WTC11 (cell line): ENCODE measurements around the gene HOXC11.

Experiments
- CBFB ChIP-seq: sonication (generic); formaldehyde crosslinking; IDR thresholded peaks from 2 replicates; pipeline ENCODE4 v1.8.1; 2022; ENCODE audit warnings: mild to moderate bottlenecking, low read depth, missing genetic modification reagents
- ESRRA ChIP-seq: sonication (generic); formaldehyde crosslinking; IDR thresholded peaks from 2 replicates; pipeline ENCODE4 v1.8.1; 2022; ENCODE audit warnings: mild to moderate bottlenecking, missing genetic modification reagents, borderline replicate concordance
- FOXK1 ChIP-seq: sonication (generic); formaldehyde crosslinking; IDR thresholded peaks from 2 replicates; pipeline ENCODE4 v1.8.0; 2022; ENCODE audit warnings: mild to moderate bottlenecking, moderate library complexity, missing genetic modification reagents
- MXD4 ChIP-seq: fragments of 250-450 bp; sonication (Bioruptor Pico); IDR thresholded peaks from 2 replicates; pipeline ENCODE4 v1.8.0; 2021; ENCODE audit warnings: mild to moderate bottlenecking, moderate library complexity, borderline replicate concordance
- RORB ChIP-seq: fragments of 250-450 bp; sonication (Bioruptor Pico); IDR thresholded peaks from 2 replicates; pipeline ENCODE4 v1.9.0; 2021; ENCODE audit warnings: mild to moderate bottlenecking
- ZNF121 ChIP-seq: sonication (generic); formaldehyde crosslinking; IDR thresholded peaks from 2 replicates; pipeline ENCODE4 v1.8.0; 2023; ENCODE audit warnings: missing genetic modification reagents
- TF ChIP-seq, protein P1 (sequence below): sonication (generic); formaldehyde crosslinking; IDR thresholded peaks from 2 replicates; pipeline ENCODE4 v1.8.1; 2023; ENCODE audit warnings: mild to moderate bottlenecking, missing genetic modification reagents, moderate library complexity
- TF ChIP-seq, protein P2 (sequence below): fragments of 200-600 bp; IDR thresholded peaks from 2 replicates; pipeline ENCODE4 v1.8.0; 2022; ENCODE audit warnings: antibody characterized with exemption
- TF ChIP-seq, protein P3 (sequence below): sonication (generic); formaldehyde crosslinking; IDR thresholded peaks from 2 replicates; pipeline ENCODE4 v1.8.0; 2023; ENCODE audit warnings: missing genetic modification reagents
- TF ChIP-seq, protein P4 (sequence below): sonication (generic); formaldehyde crosslinking; IDR thresholded peaks from 2 replicates; pipeline ENCODE4 v1.8.0; 2022; ENCODE audit warnings: mild to moderate bottlenecking, missing genetic modification reagents
- TF ChIP-seq, protein P5 (sequence below): sonication (generic); formaldehyde crosslinking; IDR thresholded peaks from 2 replicates; pipeline ENCODE4 v1.8.1; 2022; ENCODE audit warnings: low read depth, missing genetic modification reagents, borderline replicate concordance
- TF ChIP-seq, protein P6 (sequence below): sonication (generic); formaldehyde crosslinking; IDR thresholded peaks from 2 replicates; pipeline ENCODE4 v1.8.1; 2022; ENCODE audit warnings: mild to moderate bottlenecking, missing genetic modification reagents, moderate library complexity, borderline replicate concordance

DNA sequence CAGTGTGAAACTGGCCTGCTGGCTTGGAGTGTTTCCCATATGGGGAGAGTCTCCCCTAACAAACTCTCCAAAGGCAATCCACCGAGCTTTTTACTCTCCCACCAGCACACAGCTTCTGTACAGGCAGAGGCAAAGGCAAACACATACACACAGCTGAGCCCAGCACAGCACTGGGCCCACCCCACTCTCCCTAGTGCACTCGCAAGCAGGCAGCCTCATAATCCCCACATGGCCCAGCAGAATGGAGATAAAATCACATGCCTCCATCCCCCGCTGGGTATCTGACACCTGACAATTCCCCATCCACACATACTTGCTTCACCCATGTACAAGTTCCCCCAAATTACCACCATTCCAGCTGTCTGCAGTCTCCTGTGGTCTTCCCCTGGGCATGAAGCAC lies 14.8 kb upstream of the HOXC11 start:
- TF ChIP-seq RORB = no peak
- TF ChIP-seq, protein P1, sequence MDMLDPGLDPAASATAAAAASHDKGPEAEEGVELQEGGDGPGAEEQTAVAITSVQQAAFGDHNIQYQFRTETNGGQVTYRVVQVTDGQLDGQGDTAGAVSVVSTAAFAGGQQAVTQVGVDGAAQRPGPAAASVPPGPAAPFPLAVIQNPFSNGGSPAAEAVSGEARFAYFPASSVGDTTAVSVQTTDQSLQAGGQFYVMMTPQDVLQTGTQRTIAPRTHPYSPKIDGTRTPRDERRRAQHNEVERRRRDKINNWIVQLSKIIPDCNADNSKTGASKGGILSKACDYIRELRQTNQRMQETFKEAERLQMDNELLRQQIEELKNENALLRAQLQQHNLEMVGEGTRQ (CRISPR knock-in tag) = no peak
- TF ChIP-seq, protein P2, sequence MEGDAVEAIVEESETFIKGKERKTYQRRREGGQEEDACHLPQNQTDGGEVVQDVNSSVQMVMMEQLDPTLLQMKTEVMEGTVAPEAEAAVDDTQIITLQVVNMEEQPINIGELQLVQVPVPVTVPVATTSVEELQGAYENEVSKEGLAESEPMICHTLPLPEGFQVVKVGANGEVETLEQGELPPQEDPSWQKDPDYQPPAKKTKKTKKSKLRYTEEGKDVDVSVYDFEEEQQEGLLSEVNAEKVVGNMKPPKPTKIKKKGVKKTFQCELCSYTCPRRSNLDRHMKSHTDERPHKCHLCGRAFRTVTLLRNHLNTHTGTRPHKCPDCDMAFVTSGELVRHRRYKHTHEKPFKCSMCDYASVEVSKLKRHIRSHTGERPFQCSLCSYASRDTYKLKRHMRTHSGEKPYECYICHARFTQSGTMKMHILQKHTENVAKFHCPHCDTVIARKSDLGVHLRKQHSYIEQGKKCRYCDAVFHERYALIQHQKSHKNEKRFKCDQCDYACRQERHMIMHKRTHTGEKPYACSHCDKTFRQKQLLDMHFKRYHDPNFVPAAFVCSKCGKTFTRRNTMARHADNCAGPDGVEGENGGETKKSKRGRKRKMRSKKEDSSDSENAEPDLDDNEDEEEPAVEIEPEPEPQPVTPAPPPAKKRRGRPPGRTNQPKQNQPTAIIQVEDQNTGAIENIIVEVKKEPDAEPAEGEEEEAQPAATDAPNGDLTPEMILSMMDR = no peak
- no peak for TF ChIP-seq FOXK1 (CRISPR knock-in tag)
- no peak for TF ChIP-seq CBFB (CRISPR knock-in tag)
- TF ChIP-seq, protein P3, sequence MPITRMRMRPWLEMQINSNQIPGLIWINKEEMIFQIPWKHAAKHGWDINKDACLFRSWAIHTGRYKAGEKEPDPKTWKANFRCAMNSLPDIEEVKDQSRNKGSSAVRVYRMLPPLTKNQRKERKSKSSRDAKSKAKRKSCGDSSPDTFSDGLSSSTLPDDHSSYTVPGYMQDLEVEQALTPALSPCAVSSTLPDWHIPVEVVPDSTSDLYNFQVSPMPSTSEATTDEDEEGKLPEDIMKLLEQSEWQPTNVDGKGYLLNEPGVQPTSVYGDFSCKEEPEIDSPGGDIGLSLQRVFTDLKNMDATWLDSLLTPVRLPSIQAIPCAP (CRISPR knock-in tag) = no peak
- no peak for TF ChIP-seq ESRRA (CRISPR knock-in tag)
- TF ChIP-seq, protein P4, sequence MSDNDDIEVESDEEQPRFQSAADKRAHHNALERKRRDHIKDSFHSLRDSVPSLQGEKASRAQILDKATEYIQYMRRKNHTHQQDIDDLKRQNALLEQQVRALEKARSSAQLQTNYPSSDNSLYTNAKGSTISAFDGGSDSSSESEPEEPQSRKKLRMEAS (CRISPR knock-in tag) = no peak
- TF ChIP-seq, protein P5, sequence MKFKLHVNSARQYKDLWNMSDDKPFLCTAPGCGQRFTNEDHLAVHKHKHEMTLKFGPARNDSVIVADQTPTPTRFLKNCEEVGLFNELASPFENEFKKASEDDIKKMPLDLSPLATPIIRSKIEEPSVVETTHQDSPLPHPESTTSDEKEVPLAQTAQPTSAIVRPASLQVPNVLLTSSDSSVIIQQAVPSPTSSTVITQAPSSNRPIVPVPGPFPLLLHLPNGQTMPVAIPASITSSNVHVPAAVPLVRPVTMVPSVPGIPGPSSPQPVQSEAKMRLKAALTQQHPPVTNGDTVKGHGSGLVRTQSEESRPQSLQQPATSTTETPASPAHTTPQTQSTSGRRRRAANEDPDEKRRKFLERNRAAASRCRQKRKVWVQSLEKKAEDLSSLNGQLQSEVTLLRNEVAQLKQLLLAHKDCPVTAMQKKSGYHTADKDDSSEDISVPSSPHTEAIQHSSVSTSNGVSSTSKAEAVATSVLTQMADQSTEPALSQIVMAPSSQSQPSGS (CRISPR knock-in tag) = no peak
- TF ChIP-seq MXD4 (CRISPR knock-in tag) = no peak
- TF ChIP-seq, protein P6, sequence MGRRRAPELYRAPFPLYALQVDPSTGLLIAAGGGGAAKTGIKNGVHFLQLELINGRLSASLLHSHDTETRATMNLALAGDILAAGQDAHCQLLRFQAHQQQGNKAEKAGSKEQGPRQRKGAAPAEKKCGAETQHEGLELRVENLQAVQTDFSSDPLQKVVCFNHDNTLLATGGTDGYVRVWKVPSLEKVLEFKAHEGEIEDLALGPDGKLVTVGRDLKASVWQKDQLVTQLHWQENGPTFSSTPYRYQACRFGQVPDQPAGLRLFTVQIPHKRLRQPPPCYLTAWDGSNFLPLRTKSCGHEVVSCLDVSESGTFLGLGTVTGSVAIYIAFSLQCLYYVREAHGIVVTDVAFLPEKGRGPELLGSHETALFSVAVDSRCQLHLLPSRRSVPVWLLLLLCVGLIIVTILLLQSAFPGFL (CRISPR knock-in tag) = no peak
- no peak for TF ChIP-seq ZNF121 (CRISPR knock-in tag)
